ENCODE results near the gene ANLN. TPM values are rescaled to one million over a fixed set of nuclear protein-coding genes. Genes with fewer than 3 reads are reported as not detected.

ANLN gene
- total RNA-seq, 1 donor from 2014 or later, result 17.8 TPM

DNA sequence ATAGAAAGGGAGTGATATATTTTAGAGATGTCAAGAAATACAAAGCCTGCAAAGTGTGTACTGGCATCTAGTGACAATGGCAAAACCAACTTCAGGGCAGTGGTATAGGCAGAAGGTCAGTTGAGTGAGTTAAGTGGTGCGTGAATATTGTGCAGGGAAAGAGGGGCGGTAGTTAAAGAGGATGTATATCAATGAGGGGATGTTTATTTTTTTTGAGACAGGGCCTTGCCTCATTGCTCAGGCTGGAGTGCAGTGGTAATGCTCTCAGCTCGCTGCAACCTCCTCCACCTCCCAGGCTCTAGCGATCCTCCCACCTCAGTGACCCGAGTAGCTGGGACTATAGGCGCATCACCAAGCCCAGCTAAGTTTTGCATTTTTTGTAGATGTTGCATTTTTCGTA is 13.8 kb downstream of the ANLN start:
- peaks cover 4% of the 10 kb centered on the region for H3K36me3 Mint-ChIP-seq (ENCODE audit: low read depth, unreplicated experiment)
- DNase-seq (ENCODE audit: low spot score), result no peak
- TF ChIP-seq, protein P1, sequence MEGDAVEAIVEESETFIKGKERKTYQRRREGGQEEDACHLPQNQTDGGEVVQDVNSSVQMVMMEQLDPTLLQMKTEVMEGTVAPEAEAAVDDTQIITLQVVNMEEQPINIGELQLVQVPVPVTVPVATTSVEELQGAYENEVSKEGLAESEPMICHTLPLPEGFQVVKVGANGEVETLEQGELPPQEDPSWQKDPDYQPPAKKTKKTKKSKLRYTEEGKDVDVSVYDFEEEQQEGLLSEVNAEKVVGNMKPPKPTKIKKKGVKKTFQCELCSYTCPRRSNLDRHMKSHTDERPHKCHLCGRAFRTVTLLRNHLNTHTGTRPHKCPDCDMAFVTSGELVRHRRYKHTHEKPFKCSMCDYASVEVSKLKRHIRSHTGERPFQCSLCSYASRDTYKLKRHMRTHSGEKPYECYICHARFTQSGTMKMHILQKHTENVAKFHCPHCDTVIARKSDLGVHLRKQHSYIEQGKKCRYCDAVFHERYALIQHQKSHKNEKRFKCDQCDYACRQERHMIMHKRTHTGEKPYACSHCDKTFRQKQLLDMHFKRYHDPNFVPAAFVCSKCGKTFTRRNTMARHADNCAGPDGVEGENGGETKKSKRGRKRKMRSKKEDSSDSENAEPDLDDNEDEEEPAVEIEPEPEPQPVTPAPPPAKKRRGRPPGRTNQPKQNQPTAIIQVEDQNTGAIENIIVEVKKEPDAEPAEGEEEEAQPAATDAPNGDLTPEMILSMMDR (IDR thresholded peaks at IDR 0.05; ENCODE audit: unreplicated experiment), result no peak
- H3K27me3 Mint-ChIP-seq (ENCODE audit: unreplicated experiment), result no peaks in the 10 kb centered on the region
- H3K4me1 Mint-ChIP-seq (ENCODE audit: unreplicated experiment), result no peaks in the 10 kb centered on the region
- no peak overlapping the region for H3K27ac Mint-ChIP-seq (ENCODE audit: unreplicated experiment)
- H3K9me3 Mint-ChIP-seq (ENCODE audit: unreplicated experiment), result no peaks in the 10 kb centered on the region
- no peak overlapping the region for H3K4me3 Mint-ChIP-seq (ENCODE audit: unreplicated experiment)

DNA sequence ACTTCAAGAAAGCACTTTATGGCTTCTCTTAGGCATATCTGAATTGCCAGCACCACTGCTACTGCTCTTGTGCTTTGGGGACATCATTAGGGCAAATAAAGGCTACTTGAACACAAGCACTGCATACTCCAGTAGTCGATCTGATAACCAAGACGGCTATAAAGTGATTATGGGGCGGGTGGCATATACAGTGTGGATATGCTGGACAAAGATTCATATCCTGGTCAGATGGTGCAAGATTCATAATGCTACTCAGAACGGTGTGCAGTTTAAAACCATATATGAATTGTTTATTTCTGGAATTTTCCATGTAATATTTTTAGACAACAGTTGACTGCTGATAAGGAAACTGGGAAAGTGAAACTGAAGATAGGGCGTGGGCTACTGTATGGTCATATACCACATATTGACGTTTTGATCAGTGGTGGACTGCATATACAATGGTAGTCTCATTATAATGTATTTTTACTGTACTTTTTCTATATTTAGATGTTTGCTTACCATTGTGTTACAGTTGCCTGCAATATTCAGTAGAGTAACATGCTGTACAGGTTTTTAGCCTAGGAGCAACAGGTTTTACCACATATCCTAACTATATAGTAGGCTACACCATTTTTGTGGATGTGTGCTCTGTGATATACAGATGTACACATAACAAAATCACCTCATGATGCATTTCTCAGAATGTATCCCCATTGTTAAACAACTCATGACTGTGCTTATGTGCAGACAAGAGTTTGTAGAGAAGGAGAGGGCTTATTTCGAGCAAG is 15.2 kb downstream of the ANLN start:
- no peaks in the 10 kb centered on the region for H3K4me1 Mint-ChIP-seq (ENCODE audit: unreplicated experiment)
- no peak overlapping the region for H3K27ac Mint-ChIP-seq (ENCODE audit: unreplicated experiment)
- H3K27me3 Mint-ChIP-seq (ENCODE audit: unreplicated experiment), result no peaks in the 10 kb centered on the region
- no peaks in the 10 kb centered on the region for H3K9me3 Mint-ChIP-seq (ENCODE audit: unreplicated experiment)
- DNase-seq (ENCODE audit: low spot score), result no peak
- H3K4me3 Mint-ChIP-seq (ENCODE audit: unreplicated experiment), result no peak overlapping the region
- H3K36me3 Mint-ChIP-seq (ENCODE audit: low read depth, unreplicated experiment), result peaks cover 4% of the 10 kb centered on the region
- TF ChIP-seq, protein P1 (IDR thresholded peaks at IDR 0.05; ENCODE audit: unreplicated experiment), result no peak

- no peak overlapping the region for H3K4me3 Mint-ChIP-seq (ENCODE audit: unreplicated experiment)
- H3K36me3 Mint-ChIP-seq (ENCODE audit: low read depth, unreplicated experiment), result peaks cover 4% of the 10 kb centered on the region
- H3K27me3 Mint-ChIP-seq (ENCODE audit: unreplicated experiment), result no peaks in the 10 kb centered on the region
- H3K4me1 Mint-ChIP-seq (ENCODE audit: unreplicated experiment), result no peaks in the 10 kb centered on the region
- no peaks in the 10 kb centered on the region for H3K9me3 Mint-ChIP-seq (ENCODE audit: unreplicated experiment)
- no peak for DNase-seq (ENCODE audit: low spot score)
- H3K27ac Mint-ChIP-seq (ENCODE audit: unreplicated experiment), result no peak overlapping the region
- TF ChIP-seq, protein P1 (IDR thresholded peaks at IDR 0.05; ENCODE audit: unreplicated experiment), result no peak
Observed at GRCh38 chr7:36405409-36405803, 15.7 kb downstream of the ANLN start.

GRCh38 chr7:36406156-36406555 is 16.5 kb downstream of the ANLN start:
- Mint-ChIP-seq H3K4me1 (ENCODE audit: unreplicated experiment) (no peaks in the 10 kb centered on the region), H3K27me3 (ENCODE audit: unreplicated experiment) (no peaks in the 10 kb centered on the region), H3K4me3 (ENCODE audit: unreplicated experiment) (no peak overlapping the region), H3K27ac (ENCODE audit: unreplicated experiment) (no peak overlapping the region), H3K9me3 (ENCODE audit: unreplicated experiment) (no peaks in the 10 kb centered on the region), H3K36me3 (ENCODE audit: low read depth, unreplicated experiment) (peaks cover 4% of the 10 kb centered on the region)
- TF ChIP-seq, protein P1 (IDR thresholded peaks at IDR 0.05; ENCODE audit: unreplicated experiment), result no peak
- DNase-seq (ENCODE audit: low spot score), result no peak
